ENCODE results near the gene TRABD2B. TPM values are rescaled to one million over a fixed set of nuclear protein-coding genes. Genes with fewer than 3 reads are reported as not detected.

The TRABD2B gene
- total and polyA plus RNA-seq, 2 donors, result 0.09 to 0.75 TPM

- no peak for DNase-seq (ENCODE audit: low read depth in 6 of 9, low spot score in 9 of 9)
- no peaks in the 10 kb centered on the region for H3K36me3 ChIP-seq (ENCODE audit: control insufficient read depth in 2 of 2, insufficient read depth in 2 of 2, low read length in 1 of 2)
- H3K27ac ChIP-seq (ENCODE audit: low read depth in 1 of 2, low read length in 1 of 2), result no peak overlapping the region
- 94% methylated on average over 9 of the region's 9 CpGs for WGBS
- no peaks in the 10 kb centered on the region for H3K9me3 ChIP-seq (ENCODE audit: control insufficient read depth in 2 of 2, insufficient read depth in 1 of 2, low read length in 1 of 2)
- no peak overlapping the region for H3K4me3 ChIP-seq (ENCODE audit: low read length in 2 of 2)
- H3K4me1 ChIP-seq (ENCODE audit: control insufficient read depth in 2 of 2, insufficient read depth in 2 of 2, low read length in 2 of 2), result no peaks in the 10 kb centered on the region
- H3K27me3 ChIP-seq (ENCODE audit: control insufficient read depth in 2 of 2, insufficient read depth in 1 of 2, low read length in 1 of 2), result no peaks in the 10 kb centered on the region
Observed at GRCh38 chr1:47764461-47765046, 232.6 kb downstream of the TRABD2B start.

- WGBS, result 85% methylated on average over 9 of the region's 9 CpGs
- no peaks in the 10 kb centered on the region for H3K4me1 ChIP-seq (ENCODE audit: control insufficient read depth in 2 of 2, insufficient read depth in 2 of 2, low read length in 2 of 2)
- no peaks in the 10 kb centered on the region for H3K36me3 ChIP-seq (ENCODE audit: control insufficient read depth in 2 of 2, insufficient read depth in 2 of 2, low read length in 1 of 2)
- no peaks in the 10 kb centered on the region for H3K9me3 ChIP-seq (ENCODE audit: control insufficient read depth in 2 of 2, insufficient read depth in 1 of 2, low read length in 1 of 2)
- H3K27ac ChIP-seq (ENCODE audit: low read depth in 1 of 2, low read length in 1 of 2), result no peak overlapping the region
- no peak overlapping the region for H3K4me3 ChIP-seq (ENCODE audit: low read length in 2 of 2)
- DNase-seq (ENCODE audit: low read depth in 6 of 9, low spot score in 9 of 9), result no peak
- H3K27me3 ChIP-seq (ENCODE audit: control insufficient read depth in 2 of 2, insufficient read depth in 1 of 2, low read length in 1 of 2), result no peaks in the 10 kb centered on the region
Observed at GRCh38 chr1:47763591-47764171, 233.5 kb downstream of the TRABD2B start.

- WGBS, result 77% methylated on average over 5 of the region's 5 CpGs
- no peak for DNase-seq (ENCODE audit: low read depth in 6 of 9, low spot score in 9 of 9)
- H3K36me3 ChIP-seq (ENCODE audit: control insufficient read depth in 2 of 2, insufficient read depth in 2 of 2, low read length in 1 of 2), result no peaks in the 10 kb centered on the region
- H3K9me3 ChIP-seq (ENCODE audit: control insufficient read depth in 2 of 2, insufficient read depth in 1 of 2, low read length in 1 of 2), result no peaks in the 10 kb centered on the region
- H3K27me3 ChIP-seq (ENCODE audit: control insufficient read depth in 2 of 2, insufficient read depth in 1 of 2, low read length in 1 of 2), result no peaks in the 10 kb centered on the region
- no peaks in the 10 kb centered on the region for H3K4me1 ChIP-seq (ENCODE audit: control insufficient read depth in 2 of 2, insufficient read depth in 2 of 2, low read length in 2 of 2)
- no peak overlapping the region for H3K27ac ChIP-seq (ENCODE audit: low read depth in 1 of 2, low read length in 1 of 2)
- no peak overlapping the region for H3K4me3 ChIP-seq (ENCODE audit: low read length in 2 of 2)
Observed at GRCh38 chr1:47761974-47762373, 235.2 kb downstream of the TRABD2B start.

DNA sequence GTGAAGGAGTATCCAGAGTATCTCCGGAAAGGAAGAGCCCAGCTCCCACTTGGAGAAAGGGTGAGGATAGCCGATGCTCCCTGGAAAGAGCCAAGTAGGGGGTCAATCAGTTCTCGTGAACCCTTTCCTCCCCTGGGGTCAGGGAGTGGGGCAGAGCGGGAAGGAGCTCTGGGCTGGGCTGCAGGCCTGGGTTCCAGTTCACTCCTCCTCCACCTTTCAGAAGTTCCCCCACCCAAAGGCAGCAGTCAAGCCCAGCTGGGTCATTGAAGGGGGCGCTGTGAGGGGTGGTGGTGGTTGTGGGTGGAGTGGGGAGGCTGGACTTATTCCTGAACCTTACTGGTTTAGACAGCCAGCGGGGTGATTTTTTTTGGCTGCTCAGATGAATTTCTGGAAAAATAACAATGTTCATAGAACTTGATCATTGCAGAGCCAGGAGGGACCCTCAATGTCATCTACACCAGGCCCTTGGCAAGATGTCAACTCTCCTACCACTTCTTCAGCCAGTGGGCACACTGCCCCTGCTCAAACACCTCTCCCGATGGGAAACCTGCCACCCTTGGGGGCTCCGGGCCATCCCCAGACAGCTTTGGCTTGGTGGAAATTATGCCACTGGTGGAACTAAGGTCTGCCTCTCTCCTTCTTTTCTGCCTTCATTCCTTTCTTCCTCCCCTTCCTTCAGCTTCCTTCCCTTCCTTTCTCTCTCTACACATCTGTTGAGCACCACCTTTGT lies 235.8 kb downstream of the TRABD2B start:
- H3K36me3 ChIP-seq (ENCODE audit: control insufficient read depth in 2 of 2, insufficient read depth in 2 of 2, low read length in 1 of 2), result no peaks in the 10 kb centered on the region
- no peak overlapping the region for H3K27ac ChIP-seq (ENCODE audit: low read depth in 1 of 2, low read length in 1 of 2)
- H3K27me3 ChIP-seq (ENCODE audit: control insufficient read depth in 2 of 2, insufficient read depth in 1 of 2, low read length in 1 of 2), result no peaks in the 10 kb centered on the region
- 94% methylated on average over 8 of the region's 8 CpGs for WGBS
- H3K4me3 ChIP-seq (ENCODE audit: low read length in 2 of 2), result no peak overlapping the region
- H3K4me1 ChIP-seq (ENCODE audit: control insufficient read depth in 2 of 2, insufficient read depth in 2 of 2, low read length in 2 of 2), result no peaks in the 10 kb centered on the region
- no peak for DNase-seq (ENCODE audit: low read depth in 6 of 9, low spot score in 9 of 9)
- no peaks in the 10 kb centered on the region for H3K9me3 ChIP-seq (ENCODE audit: control insufficient read depth in 2 of 2, insufficient read depth in 1 of 2, low read length in 1 of 2)

GRCh38 chr1:47759936-47760629 lies 237.1 kb downstream of the TRABD2B start:
- Histone ChIP-seq H3K9me3 (ENCODE audit: control insufficient read depth in 2 of 2, insufficient read depth in 1 of 2, low read length in 1 of 2) (no peaks in the 10 kb centered on the region), H3K4me3 (ENCODE audit: low read length in 2 of 2) (no peak overlapping the region), H3K4me1 (ENCODE audit: control insufficient read depth in 2 of 2, insufficient read depth in 2 of 2, low read length in 2 of 2) (no peaks in the 10 kb centered on the region), H3K27me3 (ENCODE audit: control insufficient read depth in 2 of 2, insufficient read depth in 1 of 2, low read length in 1 of 2) (no peaks in the 10 kb centered on the region), H3K36me3 (ENCODE audit: control insufficient read depth in 2 of 2, insufficient read depth in 2 of 2, low read length in 1 of 2) (no peaks in the 10 kb centered on the region), H3K27ac (ENCODE audit: low read depth in 1 of 2, low read length in 1 of 2) (no peak overlapping the region)
- no peak for DNase-seq (ENCODE audit: low read depth in 6 of 9, low spot score in 9 of 9)
- 90% methylated on average over 9 of the region's 9 CpGs for WGBS

- WGBS, result 95% methylated on average over 12 of the region's 12 CpGs
- DNase-seq (ENCODE audit: low read depth in 6 of 9, low spot score in 9 of 9), result no peak
Observed at GRCh38 chr1:47759251-47759935, 237.8 kb downstream of the TRABD2B start.

GRCh38 chr1:47758341-47759250 lies 238.6 kb downstream of the TRABD2B start:
- H3K9me3 ChIP-seq (ENCODE audit: control insufficient read depth in 2 of 2, insufficient read depth in 1 of 2, low read length in 1 of 2), result no peaks in the 10 kb centered on the region
- H3K36me3 ChIP-seq (ENCODE audit: control insufficient read depth in 2 of 2, insufficient read depth in 2 of 2, low read length in 1 of 2), result no peaks in the 10 kb centered on the region
- no peak overlapping the region for H3K27ac ChIP-seq (ENCODE audit: low read depth in 1 of 2, low read length in 1 of 2)
- WGBS, result 91% methylated on average over 20 of the region's 20 CpGs
- no peak overlapping the region for H3K4me3 ChIP-seq (ENCODE audit: low read length in 2 of 2)
- DNase-seq (ENCODE audit: low read depth in 6 of 9, low spot score in 9 of 9), result no peak
- H3K4me1 ChIP-seq (ENCODE audit: control insufficient read depth in 2 of 2, insufficient read depth in 2 of 2, low read length in 2 of 2), result no peaks in the 10 kb centered on the region
- no peaks in the 10 kb centered on the region for H3K27me3 ChIP-seq (ENCODE audit: control insufficient read depth in 2 of 2, insufficient read depth in 1 of 2, low read length in 1 of 2)

More at GRCh38 chr1:47759251-47759935, 237.8 kb downstream of the TRABD2B start:
- H3K9me3 ChIP-seq (ENCODE audit: control insufficient read depth in 2 of 2, insufficient read depth in 1 of 2, low read length in 1 of 2), result no peaks in the 10 kb centered on the region
- no peaks in the 10 kb centered on the region for H3K36me3 ChIP-seq (ENCODE audit: control insufficient read depth in 2 of 2, insufficient read depth in 2 of 2, low read length in 1 of 2)
- H3K27ac ChIP-seq (ENCODE audit: low read depth in 1 of 2, low read length in 1 of 2), result no peak overlapping the region
- no peaks in the 10 kb centered on the region for H3K4me1 ChIP-seq (ENCODE audit: control insufficient read depth in 2 of 2, insufficient read depth in 2 of 2, low read length in 2 of 2)
- no peaks in the 10 kb centered on the region for H3K27me3 ChIP-seq (ENCODE audit: control insufficient read depth in 2 of 2, insufficient read depth in 1 of 2, low read length in 1 of 2)
- H3K4me3 ChIP-seq (ENCODE audit: low read length in 2 of 2), result no peak overlapping the region

- Histone ChIP-seq H3K36me3 (ENCODE audit: control insufficient read depth in 2 of 2, insufficient read depth in 2 of 2, low read length in 1 of 2) (no peaks in the 10 kb centered on the region), H3K27me3 (ENCODE audit: control insufficient read depth in 2 of 2, insufficient read depth in 1 of 2, low read length in 1 of 2) (peaks cover 0 to 3% of the 10 kb centered on the region in 2 donors), H3K9me3 (ENCODE audit: control insufficient read depth in 2 of 2, insufficient read depth in 1 of 2, low read length in 1 of 2) (no peaks in the 10 kb centered on the region), H3K4me3 (ENCODE audit: low read length in 2 of 2) (no peak overlapping the region), H3K4me1 (ENCODE audit: control insufficient read depth in 2 of 2, insufficient read depth in 2 of 2, low read length in 2 of 2) (no peaks in the 10 kb centered on the region), H3K27ac (ENCODE audit: low read depth in 1 of 2, low read length in 1 of 2) (no peak overlapping the region)
- peak in 1 of 9 donors; percentile 3 for DNase-seq (ENCODE audit: low read depth in 6 of 9, low spot score in 9 of 9)
- 88% methylated on average over 7 of the region's 7 CpGs for WGBS
Observed at GRCh38 chr1:47757226-47757975, 239.8 kb downstream of the TRABD2B start.
